Activated CD4-positive, alpha-beta T cell treated with anti-CD3 and anti-CD28 coated beads, Interleukin-2, Interleukin-4, amounts not matched to agents 100 ng/mL and 50 ng/mL, durations not matched to agents 16 hours and 8 hours (primary cell): ENCODE results near the gene FAM53C.

Experiments used
- DNase-seq: peaks from one replicate; pipeline ENCODE4 v3.0.0-alpha.2; 2020; ENCODE audit warnings: low spot score

FAM53C gene

GRCh38 chr5:138391859-138392386 lies 53.9 kb downstream of the FAM53C start:
- no peak for DNase-seq
